ENCODE data around the gene TEX26. TPM values are rescaled to one million over a fixed set of nuclear protein-coding genes. Genes with fewer than 3 reads are reported as not detected.

The TEX26 gene
- total RNA-seq, 2 experiments from 2014 or later: not detected

DNA sequence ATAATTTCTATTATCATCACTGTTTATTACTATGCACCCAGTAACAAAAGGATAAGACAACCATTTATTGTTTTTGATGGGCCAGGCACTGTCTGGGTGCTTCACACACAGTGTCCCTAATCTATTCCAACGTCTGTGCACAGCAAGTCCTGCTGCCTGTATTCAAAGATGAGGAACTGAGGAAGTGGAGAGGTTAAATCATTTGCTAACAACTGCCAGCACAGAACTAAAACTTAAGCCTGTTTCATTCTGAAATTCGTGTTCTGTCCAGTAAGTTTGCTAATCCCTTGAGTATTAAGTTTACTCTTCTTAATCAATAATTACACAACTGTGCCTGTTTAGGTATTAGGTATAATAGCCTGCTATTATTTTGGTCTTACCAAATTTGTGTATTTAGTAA lies 41.9 kb downstream of the TEX26 start:
- Mint-ChIP-seq H3K9me3 (no peaks in the 10 kb centered on the region), H3K4me1 (ENCODE audit: low read depth) (no peaks in the 10 kb centered on the region), H3K27me3 (peaks cover 38% of the 10 kb centered on the region), H3K4me3 (no peak overlapping the region), H3K36me3 (ENCODE audit: low read depth) (no peaks in the 10 kb centered on the region), H3K27ac (no peak overlapping the region)
- TF ChIP-seq, protein P1, sequence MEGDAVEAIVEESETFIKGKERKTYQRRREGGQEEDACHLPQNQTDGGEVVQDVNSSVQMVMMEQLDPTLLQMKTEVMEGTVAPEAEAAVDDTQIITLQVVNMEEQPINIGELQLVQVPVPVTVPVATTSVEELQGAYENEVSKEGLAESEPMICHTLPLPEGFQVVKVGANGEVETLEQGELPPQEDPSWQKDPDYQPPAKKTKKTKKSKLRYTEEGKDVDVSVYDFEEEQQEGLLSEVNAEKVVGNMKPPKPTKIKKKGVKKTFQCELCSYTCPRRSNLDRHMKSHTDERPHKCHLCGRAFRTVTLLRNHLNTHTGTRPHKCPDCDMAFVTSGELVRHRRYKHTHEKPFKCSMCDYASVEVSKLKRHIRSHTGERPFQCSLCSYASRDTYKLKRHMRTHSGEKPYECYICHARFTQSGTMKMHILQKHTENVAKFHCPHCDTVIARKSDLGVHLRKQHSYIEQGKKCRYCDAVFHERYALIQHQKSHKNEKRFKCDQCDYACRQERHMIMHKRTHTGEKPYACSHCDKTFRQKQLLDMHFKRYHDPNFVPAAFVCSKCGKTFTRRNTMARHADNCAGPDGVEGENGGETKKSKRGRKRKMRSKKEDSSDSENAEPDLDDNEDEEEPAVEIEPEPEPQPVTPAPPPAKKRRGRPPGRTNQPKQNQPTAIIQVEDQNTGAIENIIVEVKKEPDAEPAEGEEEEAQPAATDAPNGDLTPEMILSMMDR (IDR thresholded peaks at IDR 0.05): no peak
- ATAC-seq (ENCODE audit: poor library complexity) (no peak), DNase-seq (no peak)
- H3K9me3 ChIP-seq (ENCODE audit: control insufficient read depth in 1 of 2, insufficient read depth in 1 of 2, low read length in 2 of 2): peaks cover 0 to 6% of the 10 kb centered on the region in 2 experiments
- H3K4me1 ChIP-seq (ENCODE audit: insufficient read depth, low read length): peaks cover 3% of the 10 kb centered on the region
- no peaks in the 10 kb centered on the region for H3K36me3 ChIP-seq (ENCODE audit: insufficient read depth, low read length)
- intact Hi-C loops (cut with DNase I, micrococcal nuclease): no loop called here
- no peak overlapping the region for H3K27ac ChIP-seq (ENCODE audit: low read depth in 1 of 2, low read length in 2 of 2)
- peaks cover 5 to 6% of the 10 kb centered on the region in 2 experiments for H3K27me3 ChIP-seq (ENCODE audit: control insufficient read depth in 1 of 2, insufficient read depth in 2 of 2, low read length in 2 of 2)
- ChIA-PET CTCF (no interaction called here), POLR2A (no interaction called here)
- H3K4me3 ChIP-seq (ENCODE audit: low read length): no peak overlapping the region

DNA sequence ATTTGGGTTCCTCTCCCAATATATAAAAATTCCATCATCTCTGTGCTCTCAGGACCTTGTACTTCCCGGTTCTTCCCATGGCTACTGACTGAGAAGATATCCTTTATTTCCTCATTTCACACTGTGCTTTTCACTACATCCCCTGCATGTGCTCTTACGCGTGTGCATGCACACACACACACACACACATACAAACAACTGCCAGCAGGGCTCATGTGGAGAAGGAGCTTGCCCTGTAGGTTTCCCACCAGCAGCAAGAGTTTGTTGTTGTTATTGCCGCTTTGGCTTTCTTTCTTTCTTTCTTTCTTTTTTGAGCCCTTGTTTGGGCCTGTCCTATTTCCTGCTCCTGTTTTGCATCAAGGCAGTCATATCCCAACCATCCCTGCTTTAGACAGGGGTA lies 43.6 kb downstream of the TEX26 start:
- CTCF ChIA-PET: no interaction called here
- no peak for DNase-seq
- Histone ChIP-seq H3K27me3 (ENCODE audit: control insufficient read depth in 1 of 2, insufficient read depth in 2 of 2, low read length in 2 of 2) (peaks cover 2 to 6% of the 10 kb centered on the region in 2 experiments), H3K36me3 (ENCODE audit: insufficient read depth, low read length) (no peaks in the 10 kb centered on the region), H3K4me3 (ENCODE audit: low read length) (no peak overlapping the region), H3K4me1 (ENCODE audit: insufficient read depth, low read length) (peaks cover 3% of the 10 kb centered on the region), H3K9me3 (ENCODE audit: control insufficient read depth in 1 of 2, insufficient read depth in 1 of 2, low read length in 2 of 2) (peaks cover 0 to 6% of the 10 kb centered on the region in 2 experiments), H3K27ac (ENCODE audit: low read depth in 1 of 2, low read length in 2 of 2) (no peak overlapping the region)
- Mint-ChIP-seq H3K4me3 (no peak overlapping the region), H3K27me3 (peaks cover 25% of the 10 kb centered on the region), H3K9me3 (no peaks in the 10 kb centered on the region), H3K36me3 (ENCODE audit: low read depth) (no peaks in the 10 kb centered on the region), H3K4me1 (ENCODE audit: low read depth) (no peaks in the 10 kb centered on the region), H3K27ac (no peak overlapping the region)
- intact Hi-C loops (cut with DNase I, micrococcal nuclease): no loop called here
- TF ChIP-seq, protein P1 (IDR thresholded peaks at IDR 0.05): no peak
- ATAC-seq (ENCODE audit: poor library complexity): no peak
- POLR2A ChIA-PET: no interaction called here

DNA sequence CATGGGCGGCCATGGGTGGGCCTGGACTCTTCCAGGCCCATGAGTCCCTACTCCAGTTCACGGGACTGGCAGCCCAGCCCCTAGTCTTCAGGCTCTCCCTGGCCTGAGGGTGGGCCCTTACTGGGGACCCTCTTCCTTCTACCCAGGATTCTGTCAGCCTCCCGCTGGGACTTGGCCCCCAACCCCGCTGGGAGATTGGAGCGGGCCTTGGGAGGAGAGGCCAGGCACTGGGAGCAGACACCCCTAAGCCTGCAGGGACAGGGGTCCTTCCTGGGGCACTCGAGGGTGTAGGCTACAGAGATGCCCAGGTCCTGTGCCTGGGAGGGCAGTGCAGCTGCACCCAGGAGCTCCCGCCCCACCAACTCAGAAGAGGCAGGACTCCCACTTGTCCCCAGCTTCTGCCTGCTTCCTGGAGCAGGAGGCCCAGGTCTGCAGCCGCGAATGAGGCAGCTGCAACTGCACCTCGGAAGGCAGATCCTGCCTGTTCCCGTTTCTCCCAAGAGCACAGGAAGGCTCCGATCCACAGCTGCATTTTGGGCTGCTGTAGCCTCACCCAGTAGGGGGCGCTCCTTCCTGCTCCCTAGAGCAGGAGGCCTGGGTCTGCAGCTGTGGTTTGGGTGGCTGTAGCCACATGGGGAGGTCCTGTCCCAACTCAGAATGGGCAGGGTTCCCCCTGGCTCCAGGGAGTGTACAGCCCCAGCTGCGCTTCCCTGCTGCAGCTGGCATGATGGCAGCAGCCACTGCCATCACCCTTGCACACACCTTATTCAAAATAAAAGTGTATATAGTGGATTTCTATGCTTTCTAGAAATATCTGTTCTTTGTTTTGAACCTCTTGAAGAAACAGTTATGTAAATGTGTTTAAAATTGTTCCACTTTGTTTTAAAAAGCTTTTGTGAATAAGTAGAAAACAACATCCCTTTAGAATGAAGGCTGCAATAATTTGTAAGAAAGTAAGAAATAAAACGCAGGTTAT lies 46.8 kb downstream of the TEX26 start:
- Mint-ChIP-seq H3K9me3 (no peaks in the 10 kb centered on the region), H3K4me1 (ENCODE audit: low read depth) (no peaks in the 10 kb centered on the region), H3K27ac (no peak overlapping the region), H3K27me3 (peaks cover 5% of the 10 kb centered on the region), H3K36me3 (ENCODE audit: low read depth) (no peaks in the 10 kb centered on the region), H3K4me3 (no peak overlapping the region)
- ChIA-PET CTCF (interaction anchor here (0.6 to 2.6 kb wide), 3 partner anchors 34 to 69 kb away, joined by 3 to 9 read pairs (median 3); no protein-coding TSS in a partner anchor), POLR2A (no interaction called here)
- intact Hi-C loops (cut with DNase I, micrococcal nuclease): loop anchor here in 1 of 2 experiments (1.0 kb wide), 1 partner anchor 65 kb away; no protein-coding TSS in a partner anchor
- H3K4me1 ChIP-seq (ENCODE audit: insufficient read depth, low read length): peaks cover 3% of the 10 kb centered on the region
- H3K27me3 ChIP-seq (ENCODE audit: control insufficient read depth in 1 of 2, insufficient read depth in 2 of 2, low read length in 2 of 2): no peaks in the 10 kb centered on the region
- DNase-seq (peak in 11 of 14 experiments; percentile 2 to 62 (median 30)), ATAC-seq (ENCODE audit: poor library complexity) (no peak)
- H3K27ac ChIP-seq (ENCODE audit: low read depth in 1 of 2, low read length in 2 of 2): no peak overlapping the region
- no peaks in the 10 kb centered on the region for H3K36me3 ChIP-seq (ENCODE audit: insufficient read depth, low read length)
- H3K4me3 ChIP-seq (ENCODE audit: low read length): no peak overlapping the region
- H3K9me3 ChIP-seq (ENCODE audit: control insufficient read depth in 1 of 2, insufficient read depth in 1 of 2, low read length in 2 of 2): peaks cover 0 to 6% of the 10 kb centered on the region in 2 experiments
- TF ChIP-seq, protein P1 (IDR thresholded peaks at IDR 0.05): peak; percentile 67
